ENCODE measurements around the gene HRH3. TPM values are rescaled to one million over a fixed set of nuclear protein-coding genes. Genes with fewer than 3 reads are reported as not detected.

HRH3 gene
- polyA plus RNA-seq (2013, experiment 1 of 2; ENCODE audit: insufficient read length): not detected
- polyA plus RNA-seq (2013, experiment 2 of 2; ENCODE audit: insufficient read length): not detected

DNA sequence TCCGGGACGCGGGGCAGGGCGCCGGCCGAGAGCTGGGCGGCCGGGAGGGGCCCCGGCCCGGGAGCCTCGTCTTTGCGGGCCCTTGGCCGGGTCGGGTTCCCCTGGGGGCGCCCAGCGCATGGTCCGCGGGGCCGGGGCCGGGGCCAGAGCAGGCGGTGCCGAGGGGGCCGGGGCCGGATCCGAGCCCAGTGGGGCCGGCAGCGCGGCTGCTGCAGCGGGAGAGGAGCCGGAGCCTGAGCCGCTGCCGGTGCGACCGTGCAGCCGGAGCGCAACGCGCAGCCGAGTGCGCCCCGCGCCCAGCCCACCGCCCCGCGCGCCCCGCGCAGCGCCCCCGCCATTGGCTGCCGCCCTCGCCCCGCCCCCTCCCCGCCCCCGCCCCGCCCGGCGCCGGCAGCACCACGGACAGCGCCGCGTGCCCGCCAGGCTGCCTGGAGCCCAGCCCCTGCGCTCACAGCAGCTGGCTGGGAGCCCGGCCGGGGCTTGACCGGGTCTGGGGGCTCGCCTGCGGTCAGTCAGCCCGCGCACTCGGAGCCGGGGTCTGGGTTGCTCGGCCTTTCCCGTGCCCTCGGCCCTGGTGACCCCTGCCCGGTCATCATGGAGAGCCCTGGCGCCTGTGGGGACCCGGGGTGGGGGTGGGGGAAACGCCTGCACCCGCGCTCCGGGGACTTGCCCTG lies at the start of gene HRH3:
Gene HRH3, minus strand, starts transcription at position 287 of the 674 bp plus-strand sequence. CDS start 308 bp downstream, outside the sequence.
- DNase-seq: peak; percentile 10

DNA sequence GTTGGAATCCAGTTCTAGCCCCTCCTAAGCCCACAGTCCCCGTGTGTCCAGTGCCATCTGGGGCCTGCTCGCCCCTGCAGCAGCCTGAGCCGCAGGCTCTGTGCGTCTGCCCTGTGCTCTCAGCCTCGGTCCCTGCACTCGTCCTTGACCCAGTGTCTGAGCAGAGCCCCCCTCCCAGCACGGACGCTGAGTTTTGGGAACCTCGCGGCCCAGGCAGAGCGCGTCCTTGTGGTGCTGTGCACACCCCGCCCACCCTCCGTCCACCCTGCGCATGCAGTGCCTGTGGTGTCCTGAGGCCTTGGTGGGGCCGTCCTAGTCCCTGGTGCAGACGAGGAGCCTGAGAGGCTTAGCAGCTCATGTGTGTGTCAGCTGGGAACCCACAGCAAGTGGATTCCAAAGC lies 49.8 kb upstream of the HRH3 start:
- no peak for DNase-seq

DNA sequence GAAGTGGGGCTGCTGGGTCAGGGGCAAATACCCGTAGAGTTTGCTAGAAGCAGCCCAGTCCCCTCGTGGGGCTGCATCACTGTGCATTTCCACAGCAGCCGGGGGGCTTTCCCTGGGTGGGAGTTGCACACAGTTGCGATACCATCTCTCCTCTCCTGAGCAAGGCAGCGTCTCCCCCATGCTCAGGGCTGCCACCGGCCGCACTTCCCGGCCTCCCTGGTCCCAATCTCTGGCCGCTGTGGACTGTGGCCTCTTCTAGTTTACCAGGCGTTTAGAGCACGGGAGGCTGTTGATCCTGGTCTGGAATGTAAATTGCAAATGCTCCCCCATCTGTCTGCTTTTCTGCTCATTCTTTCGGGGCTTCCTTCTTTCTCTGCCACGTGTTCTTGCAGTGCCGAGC lies 49.3 kb upstream of the HRH3 start:
- DNase-seq: no peak

DNA sequence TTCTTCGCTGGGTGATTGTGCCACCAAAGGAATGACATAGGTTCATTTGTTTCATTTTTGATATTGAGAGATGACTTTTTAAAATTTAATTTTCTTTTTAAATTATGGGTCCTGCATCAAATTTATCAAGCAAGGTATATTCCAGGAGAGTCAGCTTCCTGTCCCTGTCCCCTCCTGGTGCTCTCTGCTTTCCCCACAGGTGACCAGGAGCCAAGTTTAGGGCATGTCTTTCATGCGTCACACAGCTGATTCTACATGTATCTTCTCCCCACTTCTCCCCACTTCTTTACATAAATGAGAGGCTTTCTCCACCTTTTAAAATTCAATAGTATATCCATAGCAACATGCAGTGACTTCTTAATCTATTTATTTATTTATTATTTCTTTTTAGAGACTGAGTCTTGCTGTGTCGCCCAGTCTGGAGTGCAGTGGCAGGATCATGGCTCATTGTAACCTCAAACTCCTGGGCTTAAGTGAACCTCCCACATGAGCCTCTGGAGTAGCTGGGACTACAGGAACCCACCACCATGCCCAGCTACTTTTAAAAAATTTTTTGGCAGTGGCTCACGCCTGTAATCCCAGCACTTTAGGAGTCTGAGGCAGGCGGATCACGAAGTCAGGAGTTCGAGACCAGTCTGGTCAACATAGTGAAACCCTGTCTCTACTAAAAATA lies 48.3 kb upstream of the HRH3 start:
- no peak for DNase-seq

DNA sequence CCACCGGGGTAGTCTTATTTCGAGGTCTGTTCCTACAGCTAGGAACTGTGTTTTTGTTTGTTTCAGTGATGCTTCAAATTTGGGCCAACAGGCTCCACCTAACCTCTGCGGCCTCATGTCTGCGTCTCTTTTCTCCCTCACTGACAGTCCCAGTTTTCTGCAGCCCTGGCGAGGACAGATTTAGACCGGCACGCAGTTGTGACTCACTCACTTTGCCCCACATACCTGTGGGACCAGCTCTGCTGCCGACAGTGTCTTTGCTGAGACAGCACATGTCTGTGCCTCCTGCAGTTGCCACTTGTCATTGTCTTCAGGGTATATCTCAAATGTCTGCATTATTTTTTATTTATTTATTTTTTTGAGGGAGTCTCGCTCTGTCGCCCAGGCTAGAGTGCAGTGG lies 47.5 kb upstream of the HRH3 start:
- no peak for DNase-seq

DNA sequence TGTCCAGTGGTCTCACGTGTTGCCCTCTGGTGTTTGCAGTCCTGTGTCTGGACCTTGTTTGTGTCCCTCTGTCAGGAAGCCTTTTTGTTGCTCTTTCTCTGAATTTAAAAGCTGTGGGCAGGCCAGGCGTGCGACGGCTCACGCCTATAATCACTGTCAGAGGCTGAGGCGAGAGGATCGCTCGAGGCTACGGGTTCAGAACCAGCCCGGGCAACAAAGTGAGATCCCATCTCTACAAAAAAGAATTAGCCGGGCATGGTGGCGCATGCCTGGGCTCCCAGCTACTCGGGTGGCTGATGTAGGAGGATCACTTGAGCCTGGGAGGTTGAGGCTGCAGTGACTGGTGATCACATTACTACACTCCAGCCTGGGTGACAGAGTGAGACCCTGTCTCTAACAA lies 46.8 kb upstream of the HRH3 start:
- DNase-seq: no peak

- no peak for DNase-seq
These were observed 46.3 kb upstream of the HRH3 start for GRCh38 chr20:62266340-62266739.

GRCh38 chr20:62265365-62265764 lies 45.3 kb upstream of the HRH3 start:
- DNase-seq: no peak

DNA sequence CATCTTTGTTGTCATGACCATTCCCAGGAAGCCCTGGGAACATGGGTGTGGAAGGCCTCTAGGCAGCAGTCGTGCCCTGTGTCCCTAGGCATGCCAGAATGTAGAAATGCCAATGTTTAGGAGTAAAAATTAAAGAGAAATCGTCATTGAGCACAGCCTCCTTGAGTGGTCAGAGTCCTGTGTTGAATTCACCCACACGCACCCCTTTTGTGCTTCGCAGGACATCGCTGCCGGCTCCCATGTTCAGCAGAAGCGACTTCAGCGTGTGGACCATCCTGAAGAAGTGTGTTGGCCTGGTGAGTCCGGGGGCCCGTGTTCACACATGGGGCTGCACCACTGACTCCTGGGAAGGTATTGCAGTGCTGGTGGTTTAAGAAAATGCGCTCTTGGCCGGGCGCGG lies 43.3 kb upstream of the HRH3 start:
- no peak for DNase-seq

- DNase-seq: no peak
These were observed 42.0 kb upstream of the HRH3 start for GRCh38 chr20:62262064-62262463.

DNA sequence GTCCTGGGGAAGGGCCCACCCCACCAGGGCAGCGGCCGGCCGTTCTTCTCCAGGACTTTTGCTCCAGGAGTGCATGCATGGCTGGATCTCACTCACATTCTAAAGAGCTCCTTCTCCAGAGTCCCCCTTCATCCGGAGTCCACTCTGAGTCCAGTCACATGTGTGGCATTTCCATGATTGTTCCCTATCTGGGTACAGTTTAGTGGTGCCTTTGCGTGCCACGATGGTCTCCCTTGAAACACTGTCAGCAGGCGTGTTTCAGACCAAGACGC lies 39.2 kb upstream of the HRH3 start:
- no peak for DNase-seq

- DNase-seq: peak; percentile 65
These were observed 38.6 kb upstream of the HRH3 start for GRCh38 chr20:62258499-62259293.

DNA sequence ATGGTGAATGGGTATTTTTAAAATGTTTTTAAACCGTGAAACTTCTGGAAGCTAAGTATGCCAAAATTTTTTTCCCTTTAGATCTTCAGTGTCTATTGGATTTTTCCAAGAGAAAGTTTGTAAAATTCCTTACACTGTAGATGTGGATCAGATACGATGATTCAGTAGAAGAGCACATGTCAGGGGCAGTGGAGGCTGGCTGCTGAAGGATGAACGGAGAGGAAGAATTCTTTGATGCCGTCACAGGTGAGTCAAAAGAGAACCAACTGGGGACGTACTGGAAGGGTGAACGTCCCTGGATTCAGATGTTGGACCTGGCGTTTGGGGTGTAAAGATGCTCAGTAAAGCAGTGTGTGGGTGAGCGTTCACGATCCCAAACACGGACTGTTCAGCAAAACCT lies 35.9 kb upstream of the HRH3 start:
- DNase-seq: no peak

DNA sequence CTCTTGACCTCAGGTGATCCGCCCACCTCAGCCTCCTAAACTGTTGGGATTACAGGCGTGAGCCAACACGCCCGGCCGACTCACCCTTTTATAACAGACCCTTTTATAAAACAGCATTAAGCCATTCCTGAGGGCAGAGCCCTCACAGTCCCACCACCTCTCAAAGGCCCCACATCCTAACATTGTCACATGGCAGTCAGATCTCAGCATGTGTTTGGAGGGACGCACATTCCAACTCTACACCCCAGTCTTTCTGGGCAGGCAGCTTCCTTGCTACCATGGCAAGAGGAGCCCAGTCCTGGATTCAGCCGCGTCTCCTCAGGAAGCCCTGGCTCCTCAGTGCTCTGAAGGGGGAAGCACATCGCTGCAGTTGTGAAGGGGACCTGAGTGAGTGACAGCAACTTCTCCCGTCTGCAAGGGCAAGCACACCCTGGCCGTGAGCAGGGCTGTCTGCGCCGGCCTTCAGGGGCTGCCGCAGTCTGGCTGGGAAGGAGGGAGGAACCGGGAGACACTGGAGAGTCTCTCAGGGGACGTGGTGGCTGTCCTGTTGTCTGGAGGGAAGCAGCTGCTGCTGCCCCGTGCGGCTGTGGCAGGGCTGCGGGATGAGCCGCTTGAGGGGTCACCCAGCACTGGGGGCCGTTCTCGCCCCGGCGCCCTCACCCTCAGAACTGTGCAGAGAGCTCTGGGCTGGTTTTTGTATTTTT lies 34.1 kb upstream of the HRH3 start:
- DNase-seq: no peak

- no peak for DNase-seq
These were observed 33.3 kb upstream of the HRH3 start for GRCh38 chr20:62253398-62253797.

DNA sequence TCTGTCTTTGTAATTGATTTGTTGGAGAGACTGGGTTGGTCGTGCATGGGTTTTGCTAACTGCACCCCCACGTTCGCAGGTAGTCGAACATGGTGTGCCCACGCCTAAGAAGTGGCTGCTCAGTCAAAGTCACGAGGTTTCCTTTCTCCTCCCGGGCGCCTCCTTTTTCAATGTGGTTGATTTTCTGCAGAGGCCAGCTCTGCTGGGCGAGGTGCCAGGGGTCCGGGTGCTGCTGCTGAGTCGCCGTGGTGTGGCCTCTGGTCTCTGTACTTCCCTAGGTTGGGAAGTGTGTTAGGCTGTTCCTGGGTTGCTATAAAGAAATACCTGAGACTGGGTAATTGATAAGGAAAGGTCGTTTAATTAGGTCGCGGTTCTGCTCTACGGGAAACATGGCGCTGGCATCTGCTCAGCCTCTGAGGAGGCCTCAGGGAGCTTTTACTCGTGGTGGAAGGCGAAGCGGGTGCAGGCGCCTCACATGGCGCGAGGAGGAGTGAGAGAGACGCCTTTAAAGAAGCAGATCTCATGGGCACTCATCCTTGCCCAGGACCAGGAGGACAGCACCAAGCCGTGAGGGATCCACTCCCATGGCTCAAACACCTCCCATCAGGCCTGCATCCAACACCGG lies 32.4 kb upstream of the HRH3 start:
- DNase-seq: peak; percentile 10

DNA sequence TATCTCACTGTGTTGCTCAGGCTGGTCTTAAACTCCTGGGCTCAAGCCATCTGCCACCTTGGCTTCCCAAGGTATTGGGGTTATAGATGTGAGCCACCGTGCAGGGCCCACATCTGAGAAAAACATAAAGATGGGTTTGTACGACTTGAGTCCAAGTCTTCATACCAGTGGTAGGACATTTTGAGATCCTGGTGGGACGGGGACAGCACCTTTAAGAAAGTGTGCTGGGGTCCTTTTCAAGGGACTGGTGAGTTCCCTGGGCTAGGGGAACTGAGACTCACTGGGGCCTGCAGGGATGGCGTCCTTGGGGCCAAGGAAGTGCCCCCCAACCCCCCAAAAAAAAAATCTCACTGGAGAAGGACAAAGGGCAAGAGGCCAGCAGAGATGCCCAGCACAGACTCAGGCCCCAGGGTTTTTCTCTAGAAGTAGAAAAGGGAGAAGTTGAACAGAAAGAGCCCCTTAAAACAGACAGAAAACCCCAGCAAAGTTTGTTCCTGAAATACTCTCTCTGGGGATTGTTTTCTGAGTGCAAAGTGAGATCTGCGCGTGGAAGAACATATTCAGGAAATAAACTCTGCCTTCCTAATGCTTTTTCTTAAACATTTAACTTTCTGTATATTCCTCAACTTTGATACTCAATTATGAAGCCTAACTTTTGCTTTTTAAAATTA lies 28.9 kb upstream of the HRH3 start:
- no peak for DNase-seq

DNA sequence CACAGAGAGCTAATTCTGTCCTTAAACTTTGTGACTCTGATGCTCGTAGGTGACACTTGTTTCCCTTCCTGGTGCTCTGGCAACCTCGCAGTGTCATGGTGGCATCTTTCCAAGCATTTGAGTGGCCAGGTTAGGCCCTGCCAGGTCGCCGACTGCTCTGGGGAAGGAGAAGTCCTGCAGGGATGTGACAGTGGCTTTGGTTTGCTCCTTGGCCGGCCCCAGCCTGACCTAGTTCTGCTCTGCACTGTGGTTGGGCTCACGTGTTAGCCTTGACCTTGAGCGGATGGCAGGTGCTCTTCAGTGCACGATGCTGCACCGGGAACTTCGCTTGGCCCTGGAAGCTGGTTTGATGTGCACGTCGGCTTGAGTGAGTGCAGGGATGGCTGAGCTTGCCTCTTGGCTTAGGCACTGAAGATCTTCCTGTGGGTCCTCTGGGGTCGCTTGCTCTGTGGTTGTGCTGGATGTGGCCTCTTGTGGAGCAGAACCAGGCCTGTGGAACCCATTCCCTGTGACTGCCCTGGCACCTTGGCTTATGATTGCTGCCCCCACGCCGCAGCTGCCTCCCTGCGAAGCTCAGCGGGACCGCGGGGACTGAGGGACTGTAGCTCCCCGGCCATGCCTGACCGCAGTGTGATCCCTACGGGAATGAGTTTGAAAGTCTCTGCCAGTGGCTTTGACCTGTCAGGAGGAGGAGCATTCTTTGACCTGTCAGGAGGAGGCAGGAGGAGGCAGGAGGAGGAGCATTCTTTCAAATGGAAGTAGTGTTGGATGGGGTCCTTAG lies 27.0 kb upstream of the HRH3 start:
- DNase-seq: no peak

DNA sequence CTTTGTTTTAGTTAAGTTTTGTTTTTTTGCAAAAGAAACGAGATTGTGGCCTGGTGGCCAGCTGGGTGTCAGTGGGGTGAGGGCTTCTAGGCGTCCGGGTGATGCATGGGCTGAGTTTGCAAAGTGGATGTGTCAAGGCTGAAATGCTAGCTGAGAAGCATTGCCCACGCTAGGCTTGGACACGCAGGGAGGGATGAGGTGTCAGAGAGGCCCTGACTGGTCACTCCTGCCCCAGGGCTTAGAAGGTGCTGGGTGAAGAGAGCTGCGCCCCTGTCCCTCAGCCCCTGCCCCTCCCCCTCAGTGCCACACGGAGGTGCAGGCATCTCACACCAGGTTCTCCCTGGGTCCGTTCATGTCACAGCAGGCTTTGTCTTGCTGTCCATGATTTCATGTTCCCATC lies 26.4 kb upstream of the HRH3 start:
- no peak for DNase-seq

DNA sequence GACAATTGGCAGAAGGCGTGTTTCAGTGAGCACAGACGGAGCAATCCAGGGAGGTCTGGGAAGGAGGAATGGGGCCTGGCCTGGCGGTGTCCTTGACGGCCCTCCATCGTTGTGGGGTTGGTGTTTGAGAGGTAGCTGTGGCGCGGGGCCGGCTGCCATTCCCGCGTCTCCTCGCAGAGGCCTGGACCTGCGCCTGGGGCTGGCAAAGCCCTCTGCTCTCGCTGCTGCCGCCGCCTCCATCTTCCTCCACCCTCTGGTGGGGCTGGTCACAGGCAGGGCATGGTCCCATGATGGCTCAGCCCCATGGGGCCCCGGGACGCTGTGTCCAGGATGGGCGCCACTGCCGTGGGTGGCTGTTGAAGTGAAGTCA lies 25.8 kb upstream of the HRH3 start:
- no peak for DNase-seq

DNA sequence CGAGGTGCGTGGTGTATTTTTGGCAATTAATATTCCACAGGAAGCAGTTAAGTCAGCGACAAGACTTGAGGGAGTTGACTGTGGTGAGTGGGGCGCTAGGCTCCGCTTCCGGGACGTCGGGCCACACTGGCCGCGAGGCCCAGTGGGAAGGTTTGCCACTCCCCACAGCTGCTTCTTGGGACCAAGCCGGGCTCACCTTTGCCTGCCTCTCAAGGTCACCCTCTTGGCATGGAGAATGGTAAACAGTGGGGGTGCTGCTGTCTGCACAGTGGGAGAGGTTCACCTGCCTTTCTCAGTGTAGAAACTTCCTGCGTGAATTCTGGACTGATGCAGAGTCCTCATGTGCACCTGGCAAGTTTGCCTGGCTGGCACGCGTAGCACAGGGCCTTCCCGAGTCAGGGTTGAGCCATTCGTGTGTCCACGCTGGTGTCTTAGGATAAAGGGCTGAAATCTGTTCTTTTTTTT lies 24.6 kb upstream of the HRH3 start:
- no peak for DNase-seq
